Epithelial cell of proximal tubule (primary cell): Measurements from ENCODE around the gene HERC5. TPM values are rescaled to one million over a fixed set of nuclear protein-coding genes. Genes with fewer than 3 reads are reported as not detected.

Source experiments
- DNase-seq: peaks from one replicate; pipeline ENCODE4 v3.0.0-alpha.2; 2011; ENCODE audit warnings: low read depth
- H3K4me3 ChIP-seq: 2 replicates; pipeline ENCODE4 v1.5.1; 2011; ENCODE audit warnings: low read depth, mild to moderate bottlenecking, low read length
- CTCF ChIP-seq: conservative IDR thresholded peaks from 2 replicates; pipeline ENCODE4 v1.5.1; 2012; ENCODE audit warnings: low read depth, mild to moderate bottlenecking, low read length
- total RNA-seq: library from RNA; depleted of rRNA; stranded (reverse); fragments of >200 nt; gene quantifications from 2 replicates; pipeline ENCODE4 v1.2.3, GENCODE V29; 2015

HERC5 gene
- total RNA-seq, 1 donor from 2014 or later, result 2.0 TPM

- no peak for DNase-seq
- no peak for TF ChIP-seq CTCF
- no peak overlapping the region for H3K4me3 ChIP-seq
These were observed 71.9 kb downstream of the HERC5 start for GRCh38 chr4:88528861-88529260.

- H3K4me3 ChIP-seq, result no peak overlapping the region
- no peak for DNase-seq
- TF ChIP-seq CTCF, result no peak
These were observed 74.6 kb downstream of the HERC5 start for GRCh38 chr4:88531549-88531948.

- no peak overlapping the region for H3K4me3 ChIP-seq
- TF ChIP-seq CTCF, result no peak
- no peak for DNase-seq
These were observed 76.3 kb downstream of the HERC5 start for GRCh38 chr4:88533088-88533790.

- no peak for TF ChIP-seq CTCF
- H3K4me3 ChIP-seq, result no peak overlapping the region
- DNase-seq, result no peak
These were observed 77.2 kb downstream of the HERC5 start for GRCh38 chr4:88533937-88534750.

- no peak for DNase-seq
- no peak for TF ChIP-seq CTCF
- no peak overlapping the region for H3K4me3 ChIP-seq
These were observed 78.3 kb downstream of the HERC5 start for GRCh38 chr4:88535090-88535755.

GRCh38 chr4:88537709-88538108 is 80.8 kb downstream of the HERC5 start:
- no peak for DNase-seq
- no peak for TF ChIP-seq CTCF
- no peak overlapping the region for H3K4me3 ChIP-seq
